ENCODE data around the gene NR2F1.

Gene NR2F1

DNA sequence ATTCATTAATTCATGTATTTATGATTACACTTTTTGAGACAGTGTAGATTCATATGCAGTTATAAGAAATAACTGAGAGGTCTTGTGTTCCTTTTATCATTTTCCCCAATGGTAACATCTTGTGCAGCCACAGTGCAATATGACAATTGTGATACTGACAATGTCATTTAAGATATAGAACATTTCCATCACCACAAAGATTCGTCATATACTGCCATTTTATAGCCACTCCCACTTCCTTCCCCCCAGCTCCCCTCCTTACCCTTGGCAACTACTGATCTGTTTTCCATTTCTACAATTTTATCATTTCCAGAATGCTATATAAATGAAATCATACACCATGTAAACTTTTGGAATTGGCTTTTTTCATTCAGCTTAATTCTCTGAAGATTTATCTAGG, 53.8 kb downstream of the NR2F1 start:
- DNase-seq (ENCODE audit: low read depth in 2 of 2) = no peak

DNA sequence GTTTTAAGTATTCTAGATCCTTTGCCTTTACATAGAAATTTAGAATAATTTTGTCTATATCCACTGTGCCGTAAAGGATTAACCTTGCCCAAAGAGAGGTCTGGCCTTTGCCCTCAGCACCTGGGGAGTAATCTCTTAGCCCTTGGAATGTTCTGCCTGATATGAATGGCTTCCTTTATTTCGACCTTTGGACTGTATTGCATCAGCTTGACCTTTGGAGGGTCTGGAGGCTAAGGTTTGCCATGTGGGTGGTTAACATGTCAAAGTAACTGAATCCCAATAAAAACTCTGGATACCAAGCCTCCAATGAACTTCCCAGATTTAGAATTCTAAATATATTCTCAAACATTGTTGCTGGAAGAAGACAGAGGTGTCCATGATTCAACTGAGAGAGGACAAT, 54.7 kb downstream of the NR2F1 start:
- no peak for DNase-seq (ENCODE audit: low read depth in 2 of 2)

DNA sequence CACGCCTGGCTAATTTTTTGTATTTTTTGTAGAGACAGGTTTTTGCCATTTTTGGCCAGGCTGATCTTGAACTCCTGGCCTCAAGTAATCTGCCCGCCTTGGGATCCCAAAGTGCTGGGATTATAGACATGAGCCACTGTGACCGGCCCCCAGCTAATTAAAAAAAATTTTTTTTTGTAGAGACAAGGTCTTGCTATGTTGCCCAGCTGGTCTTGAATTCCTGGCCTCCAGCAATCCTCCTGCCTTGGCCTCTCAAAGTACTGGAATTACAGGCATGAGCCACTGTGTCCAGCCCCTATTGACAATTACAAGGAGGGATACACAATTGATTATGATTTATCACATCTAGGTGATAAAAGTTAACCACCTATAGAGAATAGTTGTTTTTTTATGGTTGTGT, 59.5 kb downstream of the NR2F1 start:
- no peak for DNase-seq (ENCODE audit: low read depth in 2 of 2)

Measured in stimulated activated CD8-positive, alpha-beta memory T cell treated with anti-CD3 and anti-CD28 coated beads, Interleukin-2, amount 100 ng/mL, for 1 hour (primary cell).